H1 (cell line): ENCODE data around the gene CUX1. TPM values are rescaled to one million over a fixed set of nuclear protein-coding genes. Genes with fewer than 3 reads are reported as not detected.

Experiments used
- CTCF ChIA-PET: fragments of 300-600 bp; sonication (Branson Sonifier 250); formaldehyde crosslinking; loops from one replicate; lab custom pipeline; 2021; ENCODE audit not compliant: partially characterized antibody; lab: Charles Lee
- POLR2A ChIA-PET: fragments of 300-600 bp; sonication (Branson Sonifier 250); formaldehyde crosslinking; loops from one replicate; lab custom pipeline; 2021; ENCODE audit warnings: inconsistent platforms; ENCODE audit not compliant: partially characterized antibody; lab: Charles Lee
- DNase-seq, 2 experiments: peaks; one replicate each; pipeline versions ENCODE4 v3.0.0 to v3.0.0-alpha.2; 2010 to 2022; ENCODE audit warnings: low spot score in 2 of 2, low read depth in 1 of 2, mixed read lengths in 1 of 2
- FAIRE-seq: peaks from 2 replicates; lab custom pipeline; 2011; peaks lifted over from hg19 to GRCh38; lab: Jason Lieb, UNC
- H2AFZ ChIP-seq: 2 replicates; pipeline ENCODE4 v1.8.1; 2012; ENCODE audit warnings: low read length, inconsistent platforms
- H2AK5ac ChIP-seq: 2 replicates; pipeline ENCODE4 v1.6.1; 2013; ENCODE audit warnings: low read depth, low read length
- H2BK120ac ChIP-seq: replicated peaks from 2 replicates; pipeline ENCODE3; 2013; ENCODE audit warnings: low read depth, low read length, inconsistent platforms
- H2BK12ac ChIP-seq: 2 replicates; pipeline ENCODE4 v1.6.1; 2013; ENCODE audit warnings: low read depth, low read length
- H2BK15ac ChIP-seq: 2 replicates; pipeline ENCODE4 v1.6.1; 2013; ENCODE audit warnings: low read length
- H2BK20ac ChIP-seq: 2 replicates; pipeline ENCODE4 v1.6.1; 2013; ENCODE audit warnings: low read length
- H2BK5ac ChIP-seq: 2 replicates; pipeline ENCODE4 v1.6.1; 2013; ENCODE audit warnings: low read depth, low read length
- H3K14ac ChIP-seq: 2 replicates; pipeline ENCODE4 v1.6.1; 2013; ENCODE audit warnings: inconsistent platforms; ENCODE audit not compliant: insufficient read length
- H3K18ac ChIP-seq: 2 replicates; pipeline ENCODE4 v1.6.1; 2013; ENCODE audit warnings: low read length; ENCODE audit errors: extremely low read depth
- H3K23ac ChIP-seq: 2 replicates; pipeline ENCODE4 v1.6.1; 2013; ENCODE audit warnings: inconsistent platforms; ENCODE audit not compliant: insufficient read length
- H3K23me2 ChIP-seq: 2 replicates; pipeline ENCODE4 v1.6.1; 2013; ENCODE audit warnings: low read depth, low read length
- H3K27ac ChIP-seq: 2 replicates; pipeline ENCODE4 v1.6.1; 2011; ENCODE audit warnings: low read depth, low read length, inconsistent platforms
- H3K27me3 ChIP-seq, 4 experiments: replicated peaks in 1 of 4; 1 replicate in 1 of 4; 2 replicates in 3 of 4; pipeline versions ENCODE4 v1.6.1 to v1.8.1; 2011 to 2013; ENCODE audit warnings: low read length in 3 of 4, mild to moderate bottlenecking in 3 of 4, inconsistent platforms in 2 of 4, mixed read lengths in 2 of 4, moderate library complexity in 1 of 4; ENCODE audit not compliant: control insufficient read depth in 3 of 4, insufficient read depth in 3 of 4; ENCODE audit errors: extremely low read depth in 1 of 4
- H3K36me3 ChIP-seq, 4 experiments: 2 replicates each; pipeline versions ENCODE4 v1.6.1 to v1.8.1; 2011 to 2013; ENCODE audit warnings: mild to moderate bottlenecking in 4 of 4, low read length in 3 of 4, moderate library complexity in 2 of 4, control low read depth in 1 of 4, inconsistent platforms in 1 of 4; ENCODE audit not compliant: insufficient read depth in 4 of 4, control insufficient read depth in 2 of 4
- H3K4ac ChIP-seq: replicated peaks from 2 replicates; pipeline ENCODE3; 2013; ENCODE audit warnings: low read length, low read depth, mixed read lengths, inconsistent platforms; ENCODE audit not compliant: insufficient read length
- H3K4me1 ChIP-seq, 4 experiments: replicated peaks in 1 of 4; 1 replicate in 1 of 4; 2 replicates in 3 of 4; pipeline versions ENCODE4 v1.6.1 to v1.8.1; 2011 to 2013; ENCODE audit warnings: low read length in 3 of 4, inconsistent platforms in 2 of 4, mixed read lengths in 1 of 4; ENCODE audit not compliant: insufficient read depth in 4 of 4, control insufficient read depth in 3 of 4
- H3K4me2 ChIP-seq, 2 experiments: 2 replicates each; pipeline versions ENCODE4 v1.6.1 to v1.8.1; 2011 to 2013; ENCODE audit warnings: low read depth in 2 of 2, low read length in 2 of 2, control low read depth in 1 of 2, inconsistent platforms in 1 of 2, mild to moderate bottlenecking in 1 of 2; ENCODE audit not compliant: insufficient read depth in 1 of 2
- H3K4me3 ChIP-seq, 4 experiments: fragments of 200-600, 300-600 bp in 1 of 4; sonication (generic), shearing (Covaris generic), sonication (Bioruptor Twin) in 1 of 4; 2 replicates each; pipeline versions ENCODE4 v1.5.1 to v1.8.1; 2011 to 2016; ENCODE audit warnings: low read length in 4 of 4, low read depth in 3 of 4, control low read depth in 2 of 4, inconsistent platforms in 2 of 4, mild to moderate bottlenecking in 2 of 4, mixed read lengths in 1 of 4, moderate library complexity in 1 of 4; ENCODE audit not compliant: insufficient read depth in 2 of 4; ENCODE audit errors: extremely low read depth in 1 of 4
- H3K56ac ChIP-seq: replicated peaks from 2 replicates; pipeline ENCODE3; 2013; ENCODE audit warnings: low read depth, mild to moderate bottlenecking, mixed read lengths, low read length, inconsistent platforms; ENCODE audit not compliant: insufficient read length
- H3K79me1 ChIP-seq: 2 replicates; pipeline ENCODE4 v1.6.1; 2013; ENCODE audit warnings: low read depth, low read length, control low read depth
- H3K79me2 ChIP-seq, 2 experiments: 2 replicates each; pipeline versions ENCODE4 v1.6.1 to v1.8.1; 2012 to 2013; ENCODE audit warnings: low read length in 2 of 2, mild to moderate bottlenecking in 2 of 2, inconsistent platforms in 1 of 2; ENCODE audit not compliant: insufficient read depth in 2 of 2, control insufficient read depth in 1 of 2
- H3K9ac ChIP-seq, 4 experiments: replicated peaks in 1 of 4; 1 replicate in 1 of 4; 2 replicates in 3 of 4; pipeline versions ENCODE4 v1.6.1 to v1.8.1; 2011 to 2013; ENCODE audit warnings: low read depth in 3 of 4, low read length in 3 of 4, control low read depth in 2 of 4, mild to moderate bottlenecking in 2 of 4, moderate library complexity in 2 of 4, inconsistent platforms in 1 of 4; ENCODE audit errors: extremely low read depth in 1 of 4
- H3K9me3 ChIP-seq, 2 experiments: 2 replicates each; pipeline versions ENCODE4 v1.6.1 to v1.8.1; 2012 to 2013; ENCODE audit warnings: mild to moderate bottlenecking in 2 of 2, moderate library complexity in 2 of 2, control low read depth in 1 of 2, inconsistent platforms in 1 of 2, low read depth in 1 of 2, low read length in 1 of 2, mixed read lengths in 1 of 2; ENCODE audit not compliant: insufficient read depth in 2 of 2
- H4K20me1 ChIP-seq, 2 experiments: replicated peaks in 1 of 2; 2 replicates each; pipeline versions ENCODE3 to v1.8.1; 2011 to 2013; ENCODE audit warnings: inconsistent platforms in 2 of 2, low read length in 2 of 2, mild to moderate bottlenecking in 1 of 2; ENCODE audit not compliant: insufficient read depth in 2 of 2, control insufficient read depth in 1 of 2
- H4K5ac ChIP-seq: 2 replicates; pipeline ENCODE4 v1.6.1; 2013; ENCODE audit warnings: low read length, low read depth, mixed read lengths, inconsistent platforms; ENCODE audit not compliant: insufficient read length
- H4K8ac ChIP-seq: 2 replicates; pipeline ENCODE4 v1.8.0; 2013; ENCODE audit warnings: mild to moderate bottlenecking, moderate library complexity, low read length, inconsistent platforms; ENCODE audit not compliant: insufficient read depth; ENCODE audit errors: extremely low read depth
- H4K91ac ChIP-seq: replicated peaks from 2 replicates; pipeline ENCODE3; 2013; ENCODE audit warnings: low read length, mixed read lengths, inconsistent platforms; ENCODE audit not compliant: insufficient read length
- GABPA ChIP-seq: IDR thresholded peaks from 2 replicates; pipeline ENCODE4 v1.6.1; 2011; ENCODE audit warnings: mild to moderate bottlenecking, low read length, moderate library complexity, borderline replicate concordance; ENCODE audit not compliant: insufficient read depth
- WGBS, 2 experiments: shearing (Covaris generic) in 1 of 2; methylation state at CpG; one replicate each; pipeline versions ENCODE4 v1.1.6 to v1.1.7; 2013 to 2015; ENCODE audit warnings: low lambda C conversion rate in 2 of 2, mixed read lengths in 2 of 2, inconsistent platforms in 1 of 2, low coverage in 1 of 2, missing lambda C conversion rate in 1 of 2; ENCODE audit not compliant: insufficient replicate concordance in 2 of 2, insufficient coverage in 1 of 2, insufficient read length in 1 of 2; ENCODE audit errors: extremely low coverage in 1 of 2, missing lambda C conversion rate in 1 of 2; 5-methylcytosine and 5-hydroxymethylcytosine counted together
- polyA plus RNA-seq, 7 experiments: library from polyadenylated mRNA; depleted of rRNA in 3 of 7; stranded (reverse) in 5 of 7; unstranded in 2 of 7; fragments of >200 nt in 5 of 7; fragments of 200-250 nt in 2 of 7; gene quantifications; 1 replicate in 5 of 7; 2 replicates in 1 of 7; 4 replicates in 1 of 7; pipeline versions ENCODE4 v1.2.1 to v1.2.3, GENCODE V29; 2011 to 2013; ENCODE audit warnings: missing spikeins in 2 of 7, mixed read lengths in 2 of 7
- total RNA-seq: library from RNA; stranded (reverse); fragmentation: NEBNext Ultra II Directional; extraction: Animal tissue kit (Norgen Biotek cat#: 25700); gene quantifications from 2 replicates; pipeline ENCODE4 v1.2.1, GENCODE V29; 2021

The CUX1 gene
- total and polyA plus RNA-seq, 2 of the 8 experiments (the other 6 are each of a cell fraction or from before 2014, with no cell fraction given) = 21.6 to 65.9 TPM

DNA sequence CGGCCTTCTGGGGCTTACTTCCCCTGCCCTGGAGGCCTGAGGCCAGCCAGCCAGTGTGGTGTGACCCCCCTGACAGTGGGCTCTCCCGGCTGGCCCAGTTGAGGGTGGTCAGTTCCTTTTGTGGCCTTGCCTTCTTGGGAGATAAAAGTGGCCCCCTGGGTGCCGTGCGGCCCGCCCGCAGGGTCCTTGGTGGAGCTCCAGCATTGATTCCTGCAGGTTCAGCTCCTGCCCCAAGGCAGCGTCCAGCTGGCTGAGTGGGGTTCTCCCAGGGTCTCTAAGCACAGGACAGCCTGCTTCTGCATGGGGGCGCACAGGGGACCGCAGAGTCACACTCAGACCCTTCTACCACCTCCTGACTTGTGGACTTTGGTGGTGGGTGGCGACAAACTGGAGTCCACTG lies 62.1 kb downstream of the CUX1 start:
- Histone ChIP-seq H3K79me2 (peaks cover 9 to 99% of the 10 kb centered on the region in 2 experiments), H4K8ac (no peak overlapping the region), H2BK120ac (no peak overlapping the region), H4K91ac (no peak overlapping the region), H3K79me1 (peaks cover 16% of the 10 kb centered on the region), H3K23me2 (no peaks in the 10 kb centered on the region), H3K9me3 (no peaks in the 10 kb centered on the region), H2BK5ac (no peak overlapping the region), H3K23ac (no peak overlapping the region), H3K14ac (no peak overlapping the region), H3K27ac (no peak overlapping the region), H2BK15ac (no peak overlapping the region), H2AFZ (no peak overlapping the region), H3K9ac (no peak overlapping the region), H3K27me3 (no peaks in the 10 kb centered on the region), H3K56ac (no peak overlapping the region), H3K4me1 (peaks cover 7 to 23% (median 14%) of the 10 kb centered on the region in 4 experiments), H2BK12ac (no peak overlapping the region), H4K5ac (no peak overlapping the region), H2BK20ac (no peak overlapping the region), H3K4me2 (no peak overlapping the region), H3K36me3 (no peaks in the 10 kb centered on the region), H3K18ac (no peak overlapping the region), H2AK5ac (no peak overlapping the region), H3K4ac (no peak overlapping the region), H4K20me1 (peaks cover 14 to 26% of the 10 kb centered on the region in 2 experiments)
- DNase-seq (no peak), FAIRE-seq (no peak)
- POLR2A ChIA-PET = interaction anchor here (0.6 to 1.6 kb wide), 8 partner anchors 10 to 234 kb away, joined by 3 to 6 read pairs (median 3); no protein-coding TSS in a partner anchor
- 87% methylated on average over 10 of the region's 10 CpGs; no CpG with 5 or more reads in 1 of the 2 experiments for WGBS, 2 experiments
- no peak for TF ChIP-seq GABPA
- TF ChIP-seq, all 59 proteins: peak for 0
- no peak overlapping the region for H3K4me3 ChIP-seq
- CTCF ChIA-PET = interaction anchor here (0.8 to 1.6 kb wide), 8 partner anchors 8 to 73 kb away, joined by 3 to 5 read pairs (median 4); no protein-coding TSS in a partner anchor
